Upper lobe of right lung (tissue), 1 donor: Measurements from ENCODE around the gene ATP12A. TPM values are rescaled to one million over a fixed set of nuclear protein-coding genes. Genes with fewer than 3 reads are reported as not detected.

Source experiments
- ATAC-seq: fragments of 200-7000 bp; cut with Tn5 transposase; one replicate; pipeline ENCODE4 v1.9.1; 2020; ENCODE audit warnings: mild to moderate bottlenecking, moderate library complexity
- DNase-seq: peaks from one replicate; pipeline ENCODE4 v3.0.0-alpha.2; 2020
- H3K27ac ChIP-seq: fragments of 200-600 bp; one replicate; pipeline ENCODE4 v1.8.0; 2022
- H3K27me3 ChIP-seq: fragments of 200-600 bp; one replicate; pipeline ENCODE4 v1.8.0; 2022; ENCODE audit warnings: mild to moderate bottlenecking
- H3K36me3 ChIP-seq: fragments of 200-600 bp; one replicate; pipeline ENCODE4 v1.8.0; 2022
- H3K4me1 ChIP-seq: fragments of 200-600 bp; one replicate; pipeline ENCODE4 v1.8.0; 2022
- H3K4me3 ChIP-seq: fragments of 200-600 bp; one replicate; pipeline ENCODE4 v1.8.0; 2022; ENCODE audit warnings: mild to moderate bottlenecking
- H3K9me3 ChIP-seq: fragments of 200-600 bp; one replicate; pipeline ENCODE4 v1.8.0; 2022
- CTCF ChIP-seq: fragments of 200-600 bp; IDR thresholded peaks from one replicate; pipeline ENCODE4 v1.8.0; 2022; ENCODE audit warnings: antibody characterized with exemption
- intact Hi-C: fragments of 100-400 bp; cut with DNase I; formaldehyde crosslinking; loops from one replicate; pipeline ENCODE4 v1.11.0; 2022
- total RNA-seq: library from RNA; stranded (reverse); fragmentation: NEBNext Ultra II Directional; extraction: Animal tissue kit (Norgen Biotek cat#: 25700); gene quantifications from one replicate; pipeline ENCODE4 v1.2.1, GENCODE V29; 2021
- donor health status: DM: no; HTN: yes; CAD: no; lungs with severe emphysema.

The ATP12A gene
- total RNA-seq, 1 donor from 2014 or later, result not detected

- no peaks in the 10 kb centered on the region for H3K4me1 ChIP-seq
- intact Hi-C loops, result no loop called here
- ATAC-seq (no peak), DNase-seq (no peak)
- no peak overlapping the region for H3K4me3 ChIP-seq
- no peaks in the 10 kb centered on the region for H3K27me3 ChIP-seq
- H3K36me3 ChIP-seq, result no peaks in the 10 kb centered on the region
- H3K27ac ChIP-seq, result no peak overlapping the region
- TF ChIP-seq CTCF, result no peak
- no peaks in the 10 kb centered on the region for H3K9me3 ChIP-seq
Observed at GRCh38 chr13:24660023-24660741, 20.0 kb upstream of the ATP12A start.

GRCh38 chr13:24661713-24662112, 18.5 kb upstream of the ATP12A start:
- TF ChIP-seq CTCF, result no peak
- H3K27ac ChIP-seq, result no peak overlapping the region
- H3K4me3 ChIP-seq, result no peak overlapping the region
- H3K9me3 ChIP-seq, result no peaks in the 10 kb centered on the region
- H3K36me3 ChIP-seq, result no peaks in the 10 kb centered on the region
- ATAC-seq, result no peak
- H3K4me1 ChIP-seq, result no peaks in the 10 kb centered on the region
- no peak for DNase-seq
- H3K27me3 ChIP-seq, result no peaks in the 10 kb centered on the region
- intact Hi-C loops, result no loop called here

GRCh38 chr13:24662195-24663088, 17.8 kb upstream of the ATP12A start:
- Histone ChIP-seq H3K27me3 (no peaks in the 10 kb centered on the region), H3K4me3 (no peak overlapping the region), H3K9me3 (no peaks in the 10 kb centered on the region), H3K36me3 (no peaks in the 10 kb centered on the region), H3K27ac (no peak overlapping the region), H3K4me1 (no peaks in the 10 kb centered on the region)
- TF ChIP-seq CTCF, result no peak
- DNase-seq (no peak), ATAC-seq (peak; percentile 20)
- intact Hi-C loops, result no loop called here

DNA sequence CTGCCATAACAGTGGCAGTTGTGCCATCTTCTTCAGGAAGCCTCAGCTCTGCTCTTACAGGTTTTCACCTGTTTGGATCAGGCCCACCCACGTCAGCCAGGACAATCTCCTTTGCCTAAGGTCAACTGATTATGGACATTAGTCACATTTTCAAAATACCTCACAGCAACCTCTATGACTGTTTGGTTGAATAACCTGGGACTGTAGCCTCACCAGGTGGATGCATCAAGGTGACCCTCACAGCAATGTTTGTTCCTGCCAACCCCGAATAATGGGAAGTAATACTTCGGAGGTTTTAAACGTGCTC, 17.2 kb upstream of the ATP12A start:
- Histone ChIP-seq H3K27ac (no peak overlapping the region), H3K27me3 (no peaks in the 10 kb centered on the region), H3K36me3 (no peaks in the 10 kb centered on the region), H3K9me3 (no peaks in the 10 kb centered on the region), H3K4me1 (no peaks in the 10 kb centered on the region), H3K4me3 (no peak overlapping the region)
- DNase-seq, result no peak
- intact Hi-C loops, result no loop called here
- TF ChIP-seq CTCF, result no peak
- no peak for ATAC-seq

- Histone ChIP-seq H3K9me3 (no peaks in the 10 kb centered on the region), H3K4me1 (no peaks in the 10 kb centered on the region), H3K4me3 (no peak overlapping the region), H3K27me3 (no peaks in the 10 kb centered on the region), H3K36me3 (no peaks in the 10 kb centered on the region), H3K27ac (no peak overlapping the region)
- no peak for TF ChIP-seq CTCF
- ATAC-seq (no peak), DNase-seq (no peak)
- intact Hi-C loops, result no loop called here
Observed at GRCh38 chr13:24663586-24663985, 16.6 kb upstream of the ATP12A start.
